HEK293 (cell line): ENCODE results near the gene METTL8.

ENCODE experiments used
- CTCF ChIP-seq: fragments of 450-650 bp; formaldehyde crosslinking; IDR thresholded peaks from 2 replicates; pipeline ENCODE4 v1.5.1; 2016; ENCODE audit warnings: missing biosample characterization, missing genetic modification characterization
- REST ChIP-seq: fragments of 450-650 bp; formaldehyde crosslinking; IDR thresholded peaks from 2 replicates; pipeline ENCODE4 v1.5.1; 2016; ENCODE audit warnings: missing biosample characterization, missing genetic modification characterization
- SP2 ChIP-seq: fragments of 450-650 bp; formaldehyde crosslinking; IDR thresholded peaks from 2 replicates; pipeline ENCODE4 v1.5.1; 2016; ENCODE audit warnings: missing biosample characterization, missing genetic modification characterization
- ZNF121 ChIP-seq: fragments of 450-650 bp; formaldehyde crosslinking; IDR thresholded peaks from 2 replicates; pipeline ENCODE4 v1.5.1; 2016; ENCODE audit warnings: missing biosample characterization, missing genetic modification characterization
- ZNF292 ChIP-seq: fragments of 450-650 bp; formaldehyde crosslinking; IDR thresholded peaks from 2 replicates; pipeline ENCODE4 v1.5.1; 2016; ENCODE audit warnings: low read depth, missing biosample characterization, missing genetic modification characterization, borderline replicate concordance
- ZNF677 ChIP-seq: fragments of 450-650 bp; IDR thresholded peaks from 2 replicates; pipeline ENCODE4 v1.5.0; 2018; ENCODE audit warnings: missing biosample characterization, mild to moderate bottlenecking, missing genetic modification characterization, moderate library complexity

- no peak for TF ChIP-seq SP2 (tag by site-specific recombination)
- TF ChIP-seq CTCF: no peak
- TF ChIP-seq ZNF292 (tag by site-specific recombination): no peak
- TF ChIP-seq ZNF677 (tag by site-specific recombination): no peak
- no peak for TF ChIP-seq ZNF121 (tag by site-specific recombination)
- TF ChIP-seq REST (tag by site-specific recombination): no peak
These were observed 25.7 kb upstream of the METTL8 start for GRCh38 chr2:171459498-171459897.
